ENCODE data around the gene GPR21. TPM values are rescaled to one million over a fixed set of nuclear protein-coding genes. Genes with fewer than 3 reads are reported as not detected.

GPR21 gene
- total RNA-seq, 2 experiments from 2014 or later = 0.74 to 0.89 TPM

- no peak for DNase-seq
Measured at GRCh38 chr9:123040801-123041200, 7.3 kb downstream of the GPR21 start.

DNA sequence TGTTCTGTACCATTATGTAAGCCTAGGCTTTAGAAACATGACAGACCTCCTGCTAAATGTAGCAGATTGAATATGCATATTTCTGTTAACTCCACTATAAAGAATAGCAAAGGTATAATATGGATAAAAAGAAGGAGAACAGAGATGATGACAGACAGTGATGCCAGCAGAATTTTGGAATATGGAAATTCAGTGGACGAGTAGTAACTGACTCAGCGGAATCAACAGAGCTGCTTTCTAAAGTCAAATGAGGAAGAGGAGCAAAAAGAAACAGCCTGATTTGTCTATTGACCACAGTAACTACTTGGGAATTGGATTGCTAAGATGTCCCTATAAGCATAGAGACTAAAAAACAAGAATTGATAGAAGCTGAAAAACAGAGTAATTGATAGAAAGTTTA, 8.0 kb downstream of the GPR21 start:
- H3K27ac Mint-ChIP-seq = no peak overlapping the region
- Histone ChIP-seq H3K27ac (ENCODE audit: low read depth in 1 of 2, low read length in 2 of 2) (no peak overlapping the region), H3K36me3 (ENCODE audit: insufficient read depth, low read length) (peaks cover 15% of the 10 kb centered on the region), H3K27me3 (ENCODE audit: control insufficient read depth in 1 of 2, insufficient read depth in 2 of 2, low read length in 2 of 2) (no peaks in the 10 kb centered on the region), H3K9me3 (ENCODE audit: control insufficient read depth in 1 of 2, insufficient read depth in 1 of 2, low read length in 2 of 2) (no peaks in the 10 kb centered on the region), H3K4me1 (ENCODE audit: insufficient read depth, low read length) (no peaks in the 10 kb centered on the region), H3K4me3 (ENCODE audit: low read length) (no peak overlapping the region)
- no peaks in the 10 kb centered on the region for H3K27me3 Mint-ChIP-seq
- peaks cover 51% of the 10 kb centered on the region for H3K36me3 Mint-ChIP-seq (ENCODE audit: low read depth)
- no peaks in the 10 kb centered on the region for H3K4me1 Mint-ChIP-seq (ENCODE audit: low read depth)
- H3K4me3 Mint-ChIP-seq = no peak overlapping the region
- no peak for TF ChIP-seq CTCF (IDR thresholded peaks at IDR 0.05)
- ATAC-seq (ENCODE audit: poor library complexity) = no peak
- POLR2A ChIA-PET = interaction anchor here (0.7 kb wide), 1 partner anchor 1258 kb away, joined by 3 read pairs; no protein-coding TSS in a partner anchor
- intact Hi-C loops (cut with DNase I, micrococcal nuclease) = no loop called here
- no peak for DNase-seq
- CTCF ChIA-PET = interaction anchor here (1.0 kb wide), 1 partner anchor 19 kb away, joined by 4 read pairs; no protein-coding TSS in a partner anchor
- H3K9me3 Mint-ChIP-seq = no peaks in the 10 kb centered on the region

More at GRCh38 chr9:123040801-123041200, 7.3 kb downstream of the GPR21 start:
- no peaks in the 10 kb centered on the region for H3K4me1 Mint-ChIP-seq (ENCODE audit: low read depth)
- H3K27ac Mint-ChIP-seq = no peak overlapping the region
- Histone ChIP-seq H3K27ac (ENCODE audit: low read depth in 1 of 2, low read length in 2 of 2) (no peak overlapping the region), H3K27me3 (ENCODE audit: control insufficient read depth in 1 of 2, insufficient read depth in 2 of 2, low read length in 2 of 2) (no peaks in the 10 kb centered on the region), H3K36me3 (ENCODE audit: insufficient read depth, low read length) (peaks cover 15% of the 10 kb centered on the region), H3K9me3 (ENCODE audit: control insufficient read depth in 1 of 2, insufficient read depth in 1 of 2, low read length in 2 of 2) (no peaks in the 10 kb centered on the region), H3K4me1 (ENCODE audit: insufficient read depth, low read length) (no peaks in the 10 kb centered on the region), H3K4me3 (ENCODE audit: low read length) (no peak overlapping the region)
- ChIA-PET POLR2A (no interaction called here), CTCF (no interaction called here)
- intact Hi-C loops (cut with DNase I, micrococcal nuclease) = no loop called here
- H3K27me3 Mint-ChIP-seq = no peaks in the 10 kb centered on the region
- H3K36me3 Mint-ChIP-seq (ENCODE audit: low read depth) = peaks cover 51% of the 10 kb centered on the region
- no peaks in the 10 kb centered on the region for H3K9me3 Mint-ChIP-seq
- no peak overlapping the region for H3K4me3 Mint-ChIP-seq
- no peak for ATAC-seq (ENCODE audit: poor library complexity)
- TF ChIP-seq CTCF (IDR thresholded peaks at IDR 0.05) = no peak

DNA sequence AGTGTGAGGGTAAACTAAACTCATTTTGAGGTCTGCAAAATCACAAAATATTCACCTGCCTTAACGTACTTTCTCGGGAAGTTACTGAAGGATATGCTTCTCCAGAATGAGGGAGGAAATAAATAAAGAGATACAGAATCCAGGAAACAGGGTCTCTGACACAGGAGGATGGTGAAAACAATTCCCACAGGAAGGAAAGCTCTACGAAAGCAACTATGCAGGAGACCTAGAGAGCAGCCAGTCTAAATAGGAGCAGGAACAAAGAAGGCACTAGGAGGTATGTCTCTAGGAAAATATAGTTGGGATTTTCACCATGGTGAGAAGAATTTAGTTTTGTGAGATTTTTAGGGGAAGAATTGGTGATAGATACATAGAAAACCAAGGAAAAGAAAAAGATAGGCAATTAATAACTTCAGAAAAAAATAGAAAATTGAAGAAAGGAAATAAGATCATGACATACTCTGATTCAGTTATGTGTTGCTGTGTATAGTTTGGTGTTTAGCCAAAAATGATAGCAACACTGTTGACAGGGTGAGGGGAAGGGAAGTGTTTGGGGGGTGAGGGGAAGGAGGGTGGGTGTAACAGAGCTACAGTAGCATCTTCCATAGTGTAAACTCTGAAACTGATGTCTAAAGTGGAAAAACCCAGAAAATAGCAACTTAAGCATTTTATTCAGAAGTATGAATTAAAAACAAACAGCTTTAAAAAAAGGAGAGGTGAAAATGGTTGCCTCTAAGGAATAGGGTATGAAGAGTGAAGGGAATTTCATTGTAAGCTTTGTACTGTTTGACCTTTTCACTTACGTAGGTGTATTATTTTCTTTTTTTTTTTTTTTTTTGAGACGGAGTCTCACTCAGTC, 9.8 kb downstream of the GPR21 start:
- ATAC-seq (ENCODE audit: poor library complexity) (no peak), DNase-seq (no peak)
- Mint-ChIP-seq H3K27ac (no peak overlapping the region), H3K4me1 (ENCODE audit: low read depth) (no peaks in the 10 kb centered on the region), H3K36me3 (ENCODE audit: low read depth) (peaks cover 52% of the 10 kb centered on the region), H3K9me3 (no peaks in the 10 kb centered on the region), H3K4me3 (no peak overlapping the region), H3K27me3 (no peaks in the 10 kb centered on the region)
- intact Hi-C loops (cut with DNase I, micrococcal nuclease) = no loop called here
- H3K36me3 ChIP-seq (ENCODE audit: insufficient read depth, low read length) = peaks cover 15% of the 10 kb centered on the region
- POLR2A ChIA-PET = no interaction called here
- no peak for TF ChIP-seq CTCF (IDR thresholded peaks at IDR 0.05)
- no peak overlapping the region for H3K27ac ChIP-seq (ENCODE audit: low read depth in 1 of 2, low read length in 2 of 2)
- H3K4me1 ChIP-seq (ENCODE audit: insufficient read depth, low read length) = no peaks in the 10 kb centered on the region
- H3K9me3 ChIP-seq (ENCODE audit: control insufficient read depth in 1 of 2, insufficient read depth in 1 of 2, low read length in 2 of 2) = no peaks in the 10 kb centered on the region
- H3K27me3 ChIP-seq (ENCODE audit: control insufficient read depth in 1 of 2, insufficient read depth in 2 of 2, low read length in 2 of 2) = no peaks in the 10 kb centered on the region
- CTCF ChIA-PET = interaction anchor here (2.1 kb wide), 1 partner anchor 9 kb away, joined by 6 read pairs; no protein-coding TSS in a partner anchor
- no peak overlapping the region for H3K4me3 ChIP-seq (ENCODE audit: low read length)

Data from CD4-positive, alpha-beta T cell (primary cell).